H1 (cell line): ENCODE data around the gene QSOX1. TPM values are rescaled to one million over a fixed set of nuclear protein-coding genes. Genes with fewer than 3 reads are reported as not detected.

Experiments
- CREB1 ChIP-seq: IDR thresholded peaks from 2 replicates; pipeline ENCODE4 v1.6.1; 2012; ENCODE audit warnings: inconsistent platforms
- GABPA ChIP-seq: IDR thresholded peaks from 2 replicates; pipeline ENCODE4 v1.6.1; 2011; ENCODE audit warnings: mild to moderate bottlenecking, low read length, moderate library complexity, borderline replicate concordance; ENCODE audit not compliant: insufficient read depth
- HDAC6 ChIP-seq: IDR thresholded peaks from one replicate; pipeline ENCODE4 v1.7.1; 2012; ENCODE audit warnings: low read depth, mild to moderate bottlenecking, inconsistent platforms, low read length, moderate library complexity
- JUN ChIP-seq: IDR thresholded peaks from 2 replicates; pipeline ENCODE4 v1.6.1; 2011; ENCODE audit warnings: low read depth, mild to moderate bottlenecking, improper control_type of control experiment, low read length
- MAFK ChIP-seq: IDR thresholded peaks from 2 replicates; pipeline ENCODE4 v1.6.1; 2012; ENCODE audit warnings: low read depth, mild to moderate bottlenecking, improper control_type of control experiment, low read length
- NANOG ChIP-seq: IDR thresholded peaks from 2 replicates; pipeline ENCODE4 v1.6.1; 2011; ENCODE audit warnings: low read length, low read depth, mild to moderate bottlenecking, inconsistent platforms; ENCODE audit not compliant: insufficient read depth, poor library complexity, severe bottlenecking
- POLR2AphosphoS5 ChIP-seq: IDR thresholded peaks from 2 replicates; pipeline ENCODE4 v1.6.1; 2011; ENCODE audit warnings: low read depth, low read length
- RBBP5 ChIP-seq: IDR thresholded peaks from 2 replicates; pipeline ENCODE4 v1.7.1; 2012; ENCODE audit warnings: low read depth, mild to moderate bottlenecking, inconsistent platforms, low read length, moderate library complexity, borderline replicate concordance
- RFX5 ChIP-seq: IDR thresholded peaks from 2 replicates; pipeline ENCODE4 v1.6.1; 2011; ENCODE audit warnings: low read depth, low read length, improper control_type of control experiment, borderline replicate concordance
- RNF2 ChIP-seq: fragments of 200-900, 300-1000 bp; sonication (generic); IDR thresholded peaks from 2 replicates; pipeline ENCODE4 v1.7.1; 2016; ENCODE audit warnings: borderline replicate concordance, low read depth, mild to moderate bottlenecking, antibody characterized with exemption, low read length; ENCODE audit not compliant: poor library complexity, severe bottlenecking; ENCODE audit errors: missing control alignments
- RXRA ChIP-seq: IDR thresholded peaks from 2 replicates; pipeline ENCODE4 v1.6.1; 2011; ENCODE audit warnings: low read depth, mild to moderate bottlenecking, low read length, moderate library complexity; ENCODE audit not compliant: insufficient read depth
- SAP30 ChIP-seq: fragments of 300-600 bp; sonication (generic); IDR thresholded peaks from 2 replicates; pipeline ENCODE4 v1.7.1; 2012; ENCODE audit warnings: low read length, moderate library complexity, mild to moderate bottlenecking, inconsistent platforms; ENCODE audit not compliant: insufficient read depth, insufficient replicate concordance
- SIN3A ChIP-seq, 2 experiments: IDR thresholded peaks in 1 of 2; conservative IDR thresholded peaks in 1 of 2; 2 replicates each; pipeline ENCODE4 v1.6.1; 2011 to 2012; ENCODE audit warnings: low read length in 2 of 2, improper control_type of control experiment in 1 of 2, low read depth in 1 of 2, mild to moderate bottlenecking in 1 of 2
- SIRT6 ChIP-seq: IDR thresholded peaks from one replicate; pipeline ENCODE4 v1.7.1; 2012; ENCODE audit warnings: low read length, inconsistent platforms
- SP2 ChIP-seq: IDR thresholded peaks from 2 replicates; pipeline ENCODE4 v1.6.1; 2012; ENCODE audit warnings: mild to moderate bottlenecking, low read length, inconsistent platforms
- TBP ChIP-seq: IDR thresholded peaks from 2 replicates; pipeline ENCODE4 v1.6.1; 2011; ENCODE audit warnings: low read depth, low read length, improper control_type of control experiment
- TEAD4 ChIP-seq: IDR thresholded peaks from 2 replicates; pipeline ENCODE4 v1.6.1; 2012; ENCODE audit warnings: low read depth, low read length, inconsistent platforms, mixed read lengths
- polyA plus RNA-seq, 7 experiments: library from polyadenylated mRNA; depleted of rRNA in 3 of 7; stranded (reverse) in 5 of 7; unstranded in 2 of 7; fragments of >200 nt in 5 of 7; fragments of 200-250 nt in 2 of 7; gene quantifications; 1 replicate in 5 of 7; 2 replicates in 1 of 7; 4 replicates in 1 of 7; pipeline versions ENCODE4 v1.2.1 to v1.2.3, GENCODE V29; 2011 to 2013; ENCODE audit warnings: missing spikeins in 2 of 7, mixed read lengths in 2 of 7
- total RNA-seq: library from RNA; stranded (reverse); fragmentation: NEBNext Ultra II Directional; extraction: Animal tissue kit (Norgen Biotek cat#: 25700); gene quantifications from 2 replicates; pipeline ENCODE4 v1.2.1, GENCODE V29; 2021
- TF ChIP-seq, protein P1 (sequence below): IDR thresholded peaks from 2 replicates; pipeline ENCODE4 v1.6.1; 2011; ENCODE audit warnings: low read depth, mild to moderate bottlenecking, low read length; ENCODE audit not compliant: insufficient read depth
- TF ChIP-seq, protein P2 (sequence below): IDR thresholded peaks from 2 replicates; pipeline ENCODE4 v1.6.1; 2012; ENCODE audit warnings: inconsistent platforms
- TF ChIP-seq, protein P3 (sequence below): IDR thresholded peaks from 2 replicates; pipeline ENCODE4 v1.6.1; 2011; ENCODE audit warnings: low read length, improper control_type of control experiment

Gene QSOX1
- total and polyA plus RNA-seq, 2 of the 8 experiments (the other 6 are each of a cell fraction or from before 2014, with no cell fraction given), result 97.7 to 123 TPM

DNA sequence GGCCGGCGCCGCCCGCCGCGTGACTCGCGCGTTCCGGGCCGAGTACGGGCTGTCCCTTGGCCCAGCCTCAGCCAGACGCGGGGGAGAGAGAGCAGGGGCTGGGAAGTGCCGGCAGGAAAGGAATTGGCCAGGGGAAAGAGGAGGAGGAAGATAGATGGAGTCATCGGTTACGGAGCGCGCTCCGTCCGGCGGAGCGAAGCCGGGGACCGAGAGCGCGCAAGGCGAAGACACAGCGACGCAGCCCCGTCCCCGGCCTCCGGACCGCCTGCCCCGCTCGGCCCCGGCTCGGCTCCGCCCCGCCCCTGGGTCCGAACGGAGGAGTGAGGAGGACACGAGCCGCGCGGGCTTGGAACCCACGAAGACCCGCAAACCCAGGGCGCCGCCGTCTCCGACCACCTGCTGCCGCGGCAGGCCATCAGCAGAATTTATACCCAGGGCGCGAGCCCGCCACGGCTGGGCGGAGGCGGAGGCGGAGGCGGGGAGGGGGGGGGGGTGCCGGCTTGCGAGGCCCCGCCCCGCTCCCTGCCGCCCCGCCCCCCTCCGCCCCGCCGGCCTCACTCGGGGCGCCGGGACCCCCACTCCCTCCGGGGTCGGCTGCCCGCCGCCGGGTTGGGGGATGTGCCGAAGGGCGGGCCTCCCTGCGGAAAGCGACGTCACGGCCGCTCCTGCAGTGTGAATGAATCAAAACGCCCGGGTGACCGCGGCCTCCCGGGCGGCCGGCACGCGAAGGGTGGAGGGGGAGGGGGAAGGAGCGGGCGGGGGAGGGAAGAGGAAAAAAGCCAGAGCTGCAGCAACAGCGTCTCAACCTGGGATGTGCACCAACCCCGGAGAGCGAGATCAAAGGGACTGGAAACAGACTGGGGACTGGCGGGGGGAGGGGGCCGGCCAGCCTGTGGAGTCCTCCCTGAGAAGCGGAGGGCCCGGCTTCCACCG is 75.1 kb downstream of the QSOX1 start, which contains the start of gene LHX4 (continued):
- no peak for TF ChIP-seq RFX5
- TF ChIP-seq SIN3A (conservative IDR thresholded peaks at IDR 0.05 in 1 of 2, IDR thresholded peaks at IDR 0.05 in 1 of 2; ENCODE audit: low read depth in 1 of 2, low read length in 2 of 2), result no peak; a peak in 1 of 4 replicates
- no peak for TF ChIP-seq TEAD4
- peak; percentile 32; the same call in 1 of the 2 replicates for TF ChIP-seq TBP
- TF ChIP-seq POLR2AphosphoS5, result 0 out of 2 replicates have a peak, but pooled peaks have one; percentile 28
- TF ChIP-seq, protein P1, sequence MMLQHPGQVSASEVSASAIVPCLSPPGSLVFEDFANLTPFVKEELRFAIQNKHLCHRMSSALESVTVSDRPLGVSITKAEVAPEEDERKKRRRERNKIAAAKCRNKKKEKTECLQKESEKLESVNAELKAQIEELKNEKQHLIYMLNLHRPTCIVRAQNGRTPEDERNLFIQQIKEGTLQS, result no peak
- peak; percentile 87 for TF ChIP-seq RBBP5
- TF ChIP-seq CREB1, result peak; percentile 65
- TF ChIP-seq RXRA, result no peak
- TF ChIP-seq SIRT6, result no peak
- TF ChIP-seq GABPA, result no peak
- TF ChIP-seq, protein P2, sequence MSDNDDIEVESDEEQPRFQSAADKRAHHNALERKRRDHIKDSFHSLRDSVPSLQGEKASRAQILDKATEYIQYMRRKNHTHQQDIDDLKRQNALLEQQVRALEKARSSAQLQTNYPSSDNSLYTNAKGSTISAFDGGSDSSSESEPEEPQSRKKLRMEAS, result peak; percentile 46; the same call in 1 of the 2 replicates
- TF ChIP-seq NANOG, result no peak
- no peak for TF ChIP-seq RNF2
- TF ChIP-seq MAFK, result no peak
- TF ChIP-seq SAP30, result no peak
- no peak for TF ChIP-seq JUN
- TF ChIP-seq, protein P3, sequence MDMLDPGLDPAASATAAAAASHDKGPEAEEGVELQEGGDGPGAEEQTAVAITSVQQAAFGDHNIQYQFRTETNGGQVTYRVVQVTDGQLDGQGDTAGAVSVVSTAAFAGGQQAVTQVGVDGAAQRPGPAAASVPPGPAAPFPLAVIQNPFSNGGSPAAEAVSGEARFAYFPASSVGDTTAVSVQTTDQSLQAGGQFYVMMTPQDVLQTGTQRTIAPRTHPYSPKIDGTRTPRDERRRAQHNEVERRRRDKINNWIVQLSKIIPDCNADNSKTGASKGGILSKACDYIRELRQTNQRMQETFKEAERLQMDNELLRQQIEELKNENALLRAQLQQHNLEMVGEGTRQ, result no peak
- TF ChIP-seq HDAC6, result no peak
- TF ChIP-seq SP2, result no peak
